NAMALWA (cell line): ENCODE results near the gene GUCY1B1.
A peak's percentile ranks its signal among the peaks of the same experiment; 100 is the strongest.
"Not testable (repeated sequence)": the region's sequence is repeated elsewhere in the genome, so short reads cannot be mapped to it uniquely, and the experiment has no call there.

Experiments
- DNase-seq: peaks from one replicate; pipeline ENCODE4 v3.0.0-alpha.2; 2015; ENCODE audit warnings: low spot score

GUCY1B1 gene

DNA sequence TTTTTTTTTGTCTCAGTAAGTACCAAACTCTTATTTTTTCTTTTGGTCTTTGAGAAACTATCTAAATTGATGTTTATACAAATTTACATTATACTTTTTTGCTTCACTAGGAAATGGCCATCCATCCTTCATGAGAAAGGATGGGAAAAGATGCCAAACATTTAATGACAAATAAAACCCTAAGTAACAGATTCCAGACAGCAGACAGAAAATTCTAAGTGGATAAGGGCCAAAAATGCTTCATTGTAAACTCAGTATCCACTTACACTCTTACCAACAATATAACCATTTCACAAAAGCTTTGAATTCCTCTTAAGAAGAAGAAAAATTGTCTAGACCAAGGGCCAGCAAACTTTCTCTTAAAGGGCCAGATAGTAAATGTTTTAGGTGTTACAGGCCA lies 3.5 kb downstream of the GUCY1B1 start:
- DNase-seq: no peak

DNA sequence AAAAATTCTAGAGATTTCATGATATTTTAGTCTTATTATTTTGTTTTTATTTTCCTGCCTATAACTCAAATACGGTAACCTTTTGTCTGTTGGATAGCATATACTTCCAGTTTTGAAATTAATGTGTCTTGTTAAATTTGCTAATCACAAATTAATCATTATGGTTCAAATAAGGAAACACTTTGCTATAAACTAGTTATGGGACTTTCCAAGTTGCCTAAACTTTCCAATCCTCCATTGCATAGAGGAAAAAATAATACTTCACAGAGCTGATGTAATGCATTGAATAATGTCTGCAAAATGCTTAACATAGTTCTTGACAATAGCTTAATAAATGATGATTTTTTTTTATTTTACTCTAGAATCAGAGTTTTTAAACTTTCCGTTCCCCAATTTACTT lies 4.7 kb downstream of the GUCY1B1 start:
- DNase-seq: no peak

DNA sequence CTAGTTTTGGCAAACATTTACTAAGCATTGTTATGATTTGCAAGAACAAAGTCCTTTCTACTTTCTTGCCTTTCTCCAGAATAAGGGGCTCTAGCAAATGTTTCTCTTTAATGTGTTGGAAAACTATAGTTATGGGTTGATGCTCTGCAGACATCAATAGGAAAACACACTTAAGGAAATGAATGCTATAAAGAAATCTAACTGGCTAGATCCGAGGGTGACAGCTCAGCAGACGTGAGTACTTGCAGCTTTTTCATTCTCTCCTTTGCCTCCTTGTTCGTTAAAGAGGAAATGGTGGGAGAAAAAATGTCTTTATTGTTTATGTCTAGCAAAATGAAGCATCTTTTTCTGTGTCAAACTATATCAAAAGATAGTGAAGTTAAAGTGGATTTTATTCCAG lies 6.3 kb downstream of the GUCY1B1 start:
- no peak for DNase-seq

DNA sequence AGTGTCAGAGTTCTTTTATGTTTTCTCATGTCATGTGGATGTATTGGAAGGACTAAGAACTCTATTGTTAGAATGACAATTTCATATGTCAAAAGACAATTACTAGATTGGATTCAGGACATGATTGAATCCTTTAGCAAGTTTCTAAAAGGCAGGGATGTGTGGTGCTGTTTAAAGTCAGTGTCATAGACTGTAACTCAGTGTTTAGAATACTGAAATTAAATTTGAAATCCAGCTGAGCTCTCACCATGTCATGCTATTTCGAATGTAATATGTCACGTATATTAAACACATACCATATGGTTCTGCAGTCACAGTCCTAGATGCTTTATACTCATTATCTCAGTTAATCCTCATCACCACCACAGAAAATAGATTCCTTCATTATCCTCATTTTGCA lies 7.8 kb downstream of the GUCY1B1 start:
- DNase-seq: no peak

DNA sequence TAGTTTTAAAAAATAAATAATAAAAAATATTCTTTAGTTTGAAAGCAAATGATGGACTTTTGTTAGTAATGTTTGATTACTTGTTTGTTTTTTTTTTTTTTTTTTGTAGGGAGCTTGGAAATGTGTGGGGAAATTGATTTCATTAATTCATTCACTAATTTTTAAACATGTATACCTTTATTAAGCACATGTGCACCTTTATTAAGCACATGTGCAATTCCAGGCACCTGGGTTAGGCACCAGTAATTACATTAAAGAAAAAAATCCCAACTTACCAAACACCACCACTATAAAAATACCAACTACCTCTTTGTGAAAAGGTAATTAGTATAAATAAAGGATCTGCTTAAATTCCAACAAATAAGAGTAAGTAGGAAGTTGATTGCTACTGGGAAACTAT lies 9.5 kb downstream of the GUCY1B1 start:
- DNase-seq: no peak

DNA sequence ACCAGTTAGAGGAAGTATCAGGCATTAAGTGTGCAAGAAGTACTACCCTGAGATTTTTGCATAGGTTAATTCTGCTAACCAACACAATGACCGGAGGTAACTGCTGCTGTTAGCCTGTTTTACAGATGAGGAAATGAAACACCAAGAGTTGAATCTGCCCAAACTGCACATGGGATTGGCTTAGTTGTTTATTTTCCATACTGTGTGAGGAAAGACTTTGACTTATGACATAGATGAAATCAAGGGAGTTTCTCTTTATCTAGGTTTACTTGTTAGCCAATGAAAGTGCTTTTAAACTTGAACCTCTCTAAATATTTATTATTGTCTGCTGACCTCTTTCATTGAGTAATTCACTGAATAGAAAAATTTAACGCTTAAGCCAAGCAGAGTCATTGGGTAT lies 10.3 kb downstream of the GUCY1B1 start:
- no peak for DNase-seq

DNA sequence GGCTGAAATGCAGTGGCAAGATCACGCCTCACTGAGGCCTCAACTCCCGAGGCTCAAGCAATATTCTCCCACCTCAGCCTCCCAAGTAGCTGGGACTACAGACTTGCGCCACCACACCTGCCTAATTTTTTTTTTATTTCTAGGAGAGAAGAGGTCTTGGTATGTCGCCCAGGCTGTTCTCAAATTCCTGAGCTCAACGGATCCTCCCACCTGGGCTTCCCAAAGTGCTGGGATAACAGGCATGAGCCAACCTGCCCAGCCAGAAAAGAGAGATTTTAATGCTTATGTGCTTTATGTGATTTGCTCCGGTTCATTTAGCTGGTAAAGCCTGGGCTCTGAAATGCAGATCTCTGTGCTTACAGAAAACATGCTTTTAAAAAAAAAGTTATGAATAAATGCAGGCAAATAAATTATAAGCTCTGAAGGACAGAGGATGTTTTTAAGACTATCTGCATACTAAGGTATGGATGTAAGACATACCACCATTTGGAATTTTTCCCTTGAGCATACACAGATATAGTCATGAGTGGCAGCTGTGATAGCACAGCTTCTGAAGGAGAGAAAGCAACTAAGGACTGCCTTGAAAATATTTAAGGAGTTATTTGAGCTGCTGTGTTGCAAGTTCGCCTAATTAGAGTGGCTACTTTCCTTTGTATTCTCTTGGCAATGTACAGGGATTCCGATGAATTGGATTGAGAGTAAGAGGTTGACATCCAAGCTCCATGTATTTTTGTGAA lies 13.8 kb downstream of the GUCY1B1 start:
- no peak for DNase-seq

DNA sequence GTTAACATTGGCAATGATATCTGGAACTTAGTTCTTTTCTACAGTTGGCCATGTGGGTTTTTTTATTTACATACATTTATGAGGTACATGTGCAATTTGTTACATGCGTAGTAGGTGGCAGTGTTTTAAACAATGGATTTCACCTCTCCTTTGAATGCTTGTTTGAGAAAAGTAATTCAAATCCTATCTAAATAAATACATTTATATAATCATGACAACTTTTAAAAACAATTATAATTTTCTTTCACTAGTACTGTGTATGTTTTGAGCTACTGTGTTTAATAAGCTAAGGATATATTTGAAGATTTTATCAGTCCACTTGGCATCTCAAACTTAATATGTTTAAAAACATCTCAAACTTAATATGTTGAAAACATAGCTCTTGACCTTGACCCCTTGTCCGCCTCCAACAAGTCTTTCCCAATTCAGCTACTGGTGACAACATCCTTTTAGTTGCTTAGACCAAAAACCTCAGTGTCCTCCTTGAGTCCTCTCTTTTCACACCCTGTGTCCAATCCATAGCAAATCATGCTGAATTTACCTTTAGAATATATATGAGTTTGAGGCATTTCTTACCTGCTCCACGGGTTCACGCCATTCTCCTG lies 14.5 kb downstream of the GUCY1B1 start:
- DNase-seq: no peak

DNA sequence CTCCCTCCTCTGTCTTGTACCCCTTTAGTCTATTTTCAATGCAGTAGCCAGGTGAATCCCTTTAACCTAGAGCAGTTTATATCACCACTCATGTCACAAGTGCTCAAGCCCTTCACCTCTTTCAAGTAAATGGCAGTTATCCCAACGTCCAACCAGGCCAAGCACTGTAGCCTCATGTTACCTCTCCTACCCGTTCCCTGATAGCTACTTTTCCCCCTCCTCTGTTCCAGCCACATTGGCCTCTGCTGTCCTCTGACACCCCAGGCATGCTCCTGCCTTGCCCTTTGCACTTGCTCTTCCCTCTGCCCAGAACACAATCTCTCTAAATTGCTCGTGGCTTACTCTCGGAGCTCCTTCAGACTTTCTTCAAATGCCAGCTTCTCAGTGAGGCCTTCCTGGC lies 15.2 kb downstream of the GUCY1B1 start:
- DNase-seq: no peak

DNA sequence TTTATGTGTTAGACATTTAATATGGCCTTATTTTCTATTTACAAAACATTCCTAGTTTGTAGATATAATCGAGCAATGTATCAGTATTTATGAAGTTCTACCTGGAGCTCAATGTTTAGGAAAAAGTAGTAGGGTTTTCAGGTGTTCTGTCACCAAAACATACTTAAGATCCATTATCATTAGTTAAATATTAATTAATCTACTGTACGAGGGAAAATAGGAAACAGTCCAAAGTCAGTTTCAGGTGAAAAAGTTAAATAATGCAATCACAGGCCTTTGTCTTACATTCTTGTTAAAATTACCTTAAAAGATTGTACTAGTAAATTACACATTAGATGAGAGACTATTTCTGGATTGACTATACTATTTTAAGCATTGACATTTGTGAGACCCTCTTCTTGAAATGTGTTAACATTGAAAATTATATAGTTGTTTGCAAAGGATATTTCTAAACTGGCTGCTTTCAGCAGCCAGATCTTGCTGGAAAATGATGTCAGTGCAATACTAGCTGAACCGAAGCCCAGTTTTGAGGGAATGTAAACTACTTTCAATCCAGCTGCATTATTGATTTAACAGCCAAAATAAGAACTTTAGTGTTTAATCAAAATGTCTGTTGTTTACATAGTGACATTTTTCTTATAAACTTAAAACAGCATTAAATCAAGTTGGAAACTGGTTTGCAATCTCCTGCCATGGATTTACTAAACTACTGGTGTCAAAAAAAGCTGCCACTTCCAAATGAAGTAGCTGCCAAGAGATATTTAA lies 19.3 kb downstream of the GUCY1B1 start:
- DNase-seq: no peak

DNA sequence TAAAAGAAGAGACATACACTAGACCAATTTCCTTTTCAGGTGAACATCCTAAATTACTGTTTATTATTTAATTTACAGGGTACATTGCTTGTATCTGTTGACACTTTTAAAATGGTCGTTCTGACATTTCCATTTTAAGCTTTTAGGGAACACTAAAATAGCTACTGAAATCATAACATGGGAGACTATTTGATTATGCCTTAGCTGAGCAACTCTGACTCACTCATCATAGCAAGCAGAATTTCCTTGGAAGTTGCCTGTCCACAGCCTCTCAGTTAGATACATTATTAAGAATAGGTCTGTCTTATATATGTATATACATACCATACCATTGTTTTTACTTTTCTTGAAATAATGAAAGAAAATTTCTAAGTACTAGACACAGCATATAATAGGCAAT lies 22.0 kb downstream of the GUCY1B1 start:
- no peak for DNase-seq

DNA sequence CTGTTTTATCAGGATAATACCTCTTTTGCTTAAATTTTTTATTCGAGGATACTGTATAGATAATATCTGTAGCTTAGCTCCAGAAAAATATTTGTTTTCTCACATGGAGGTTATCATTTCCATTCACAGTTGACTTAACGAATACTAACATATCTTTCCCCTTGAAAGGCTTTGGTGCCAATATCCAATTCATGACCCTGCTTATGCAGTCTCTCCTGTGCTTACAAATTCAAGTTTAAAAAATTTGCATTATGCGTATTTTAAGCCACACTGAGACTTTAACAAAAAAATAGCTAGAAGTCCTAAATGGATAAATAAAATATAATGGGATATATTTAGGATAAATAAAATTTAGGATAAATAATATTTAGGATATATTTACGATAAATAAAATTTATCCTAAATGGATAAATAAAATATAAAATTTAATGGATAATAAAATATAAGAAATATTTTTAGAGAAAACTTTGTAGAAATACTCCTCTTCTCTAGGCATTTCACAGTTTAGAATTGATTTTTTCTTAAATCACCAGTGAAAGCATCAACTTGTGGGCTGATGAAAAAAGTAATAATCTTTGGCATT lies 22.5 kb downstream of the GUCY1B1 start:
- DNase-seq: no peak

DNA sequence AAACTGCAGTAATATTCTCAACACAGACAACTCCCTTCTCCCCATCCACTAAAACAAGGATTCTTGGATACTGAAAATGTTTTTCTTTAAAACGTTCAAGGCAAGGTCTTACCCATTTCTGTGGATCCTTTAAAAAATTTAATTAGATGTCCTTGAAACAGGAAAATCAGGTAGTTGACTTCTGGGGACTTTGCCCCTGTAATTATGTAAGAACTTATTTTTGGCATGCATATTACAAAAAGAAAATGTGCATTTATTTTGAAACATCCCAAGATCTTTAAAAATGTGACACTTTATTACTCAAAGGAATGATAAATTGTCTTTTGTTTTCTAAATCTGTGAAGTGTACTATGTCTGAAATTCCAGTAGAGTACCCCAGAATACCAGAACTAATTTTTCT lies 25.8 kb downstream of the GUCY1B1 start:
- DNase-seq: no peak

DNA sequence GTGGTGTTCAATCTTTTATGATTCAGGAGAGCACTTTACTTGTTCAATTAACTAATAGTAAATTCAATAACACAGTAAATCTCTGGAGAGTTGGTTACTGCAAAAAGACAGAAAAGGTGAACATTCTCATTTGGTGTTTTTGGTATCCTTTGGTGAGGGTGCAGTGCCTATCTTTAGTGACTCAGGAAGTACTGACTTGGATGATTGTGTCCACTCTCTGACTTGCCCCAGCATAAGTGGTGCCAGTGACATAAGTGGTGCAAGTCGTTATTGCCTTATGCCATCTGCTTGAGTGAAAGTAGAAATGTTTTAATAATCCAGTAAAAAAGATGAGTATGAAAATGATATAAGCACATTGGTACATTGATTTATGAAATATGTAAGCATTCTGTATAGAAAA lies 27.0 kb downstream of the GUCY1B1 start:
- no peak for DNase-seq

DNA sequence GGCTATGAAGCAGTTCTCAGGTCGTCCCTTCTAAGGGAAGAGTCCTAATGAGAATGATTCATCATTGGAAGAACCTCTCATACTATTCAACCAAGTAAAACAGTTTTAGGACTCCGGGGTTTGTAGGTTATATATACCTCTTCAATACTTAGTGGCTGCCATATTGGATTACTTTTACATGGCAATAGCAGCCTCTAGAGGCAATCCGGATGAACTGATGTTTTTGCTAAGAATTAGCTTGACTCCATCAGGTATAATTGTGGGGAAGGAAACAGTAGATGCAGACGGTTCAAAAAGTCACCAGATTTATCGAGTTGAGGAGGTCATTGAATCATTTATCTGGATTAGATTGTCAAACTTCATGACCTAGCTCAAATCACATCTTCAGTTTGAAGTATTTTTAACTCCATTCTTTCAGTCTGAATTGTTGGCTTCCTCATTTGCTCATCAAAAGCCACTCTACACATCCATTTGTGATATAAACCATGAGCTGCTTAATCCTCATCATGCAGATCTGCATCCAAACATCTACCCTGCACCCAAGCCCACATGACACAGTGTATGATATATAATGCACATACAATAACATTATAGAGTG lies 28.4 kb downstream of the GUCY1B1 start:
- DNase-seq: peak; percentile 66

DNA sequence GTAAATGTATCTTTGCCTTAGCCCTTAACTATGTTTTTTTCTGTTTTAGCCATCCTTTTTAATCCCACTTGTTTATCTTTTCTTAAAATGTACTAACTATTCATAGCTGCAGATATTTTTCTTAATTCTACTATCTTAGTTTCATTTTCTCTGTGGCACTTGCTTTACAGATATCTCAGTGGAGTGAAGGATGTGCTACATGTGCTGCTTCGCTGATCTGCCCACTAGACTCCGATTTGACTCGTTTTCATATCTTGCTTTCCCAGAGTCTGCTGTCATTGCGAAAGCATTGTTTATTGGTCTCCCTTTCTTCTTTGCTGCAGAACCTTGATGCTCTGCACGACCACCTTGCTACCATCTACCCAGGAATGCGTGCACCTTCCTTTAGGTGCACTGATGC lies 30.6 kb downstream of the GUCY1B1 start:
- DNase-seq: no peak

DNA sequence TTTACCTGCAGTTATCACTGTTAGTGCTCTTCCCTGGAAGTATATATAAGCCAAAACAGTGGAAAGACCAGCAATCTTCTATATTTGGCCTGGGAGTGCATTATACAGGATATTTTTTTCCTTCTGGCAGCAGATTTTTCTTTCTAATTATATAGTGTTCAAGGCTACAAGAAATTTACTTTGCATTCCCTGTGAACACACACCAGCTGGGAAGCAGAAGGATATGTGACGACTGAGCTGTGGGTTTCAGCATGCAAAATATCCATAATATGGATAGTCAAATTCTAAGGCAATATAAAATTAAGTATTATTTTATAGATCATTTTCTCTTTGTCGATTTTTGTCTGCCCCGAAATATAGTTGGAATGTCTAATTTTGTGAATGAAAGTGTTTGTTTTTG lies 31.2 kb downstream of the GUCY1B1 start:
- no peak for DNase-seq

DNA sequence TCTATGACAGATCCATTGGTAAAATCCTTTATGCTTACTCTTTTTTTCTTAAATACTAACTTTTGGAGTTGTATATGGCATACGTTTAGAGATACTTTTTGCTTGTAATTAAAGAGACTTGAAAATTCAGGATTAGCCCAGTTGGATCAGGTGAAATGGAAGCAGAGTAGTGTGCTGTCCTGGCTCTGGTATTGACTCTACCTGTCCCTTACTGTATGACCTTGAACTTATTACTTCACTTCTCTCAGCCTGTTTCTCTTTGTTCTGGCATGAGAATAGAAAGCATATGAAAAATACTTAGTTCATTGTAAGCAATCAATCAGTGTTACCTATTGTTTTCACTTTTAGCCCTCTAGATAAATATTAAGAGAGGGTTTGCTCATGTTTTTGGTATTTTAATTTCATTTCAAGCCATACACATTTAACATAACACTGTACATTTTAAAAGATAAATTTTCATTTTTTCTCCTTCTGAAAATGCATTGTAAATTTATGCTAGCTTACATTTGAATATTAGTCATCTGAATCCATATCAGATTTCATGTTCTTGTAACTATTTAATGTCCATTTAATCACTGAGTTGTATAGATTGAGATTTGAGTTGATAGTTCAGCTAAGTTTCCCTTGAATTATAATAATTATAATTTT lies 35.9 kb downstream of the GUCY1B1 start:
- no peak for DNase-seq

DNA sequence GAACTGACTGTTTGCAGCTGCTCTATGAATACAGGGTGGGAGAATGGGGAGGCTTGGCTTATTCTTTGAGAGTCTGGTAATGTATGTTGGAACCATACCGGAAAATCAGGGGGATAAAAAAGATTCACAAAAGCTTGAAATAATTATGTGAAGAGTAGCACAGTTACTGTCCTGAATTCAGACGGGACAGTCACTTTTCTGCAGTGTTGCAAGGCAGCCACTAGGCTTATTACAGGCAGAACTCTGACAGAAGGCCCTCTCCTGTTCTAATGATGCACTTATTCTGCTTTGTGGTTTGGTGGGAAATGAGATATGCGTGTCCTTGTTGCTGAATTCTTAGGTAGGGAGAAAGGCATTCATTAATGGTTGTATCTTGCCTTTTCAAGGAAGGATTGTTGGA lies 37.2 kb downstream of the GUCY1B1 start:
- DNase-seq: peak; percentile 42

DNA sequence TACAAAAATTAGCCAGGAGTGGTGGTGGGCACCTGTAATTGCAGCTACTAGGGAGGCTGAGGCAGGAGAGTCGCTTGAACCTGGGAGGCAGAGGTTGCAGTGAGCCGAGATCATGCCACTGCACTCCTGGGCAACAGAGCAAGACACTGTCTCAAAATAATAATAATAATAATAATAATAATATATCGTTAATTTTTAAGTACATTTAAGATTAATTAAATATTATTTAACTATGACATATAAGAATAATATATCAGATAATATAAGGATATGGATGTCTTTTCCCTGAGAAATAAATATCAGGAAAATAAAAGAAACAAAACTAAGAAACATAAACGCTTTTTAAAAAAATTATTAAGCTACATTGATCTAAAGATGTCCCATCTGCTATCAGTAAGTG lies 38.8 kb downstream of the GUCY1B1 start:
- not testable (repeated sequence) for DNase-seq

DNA sequence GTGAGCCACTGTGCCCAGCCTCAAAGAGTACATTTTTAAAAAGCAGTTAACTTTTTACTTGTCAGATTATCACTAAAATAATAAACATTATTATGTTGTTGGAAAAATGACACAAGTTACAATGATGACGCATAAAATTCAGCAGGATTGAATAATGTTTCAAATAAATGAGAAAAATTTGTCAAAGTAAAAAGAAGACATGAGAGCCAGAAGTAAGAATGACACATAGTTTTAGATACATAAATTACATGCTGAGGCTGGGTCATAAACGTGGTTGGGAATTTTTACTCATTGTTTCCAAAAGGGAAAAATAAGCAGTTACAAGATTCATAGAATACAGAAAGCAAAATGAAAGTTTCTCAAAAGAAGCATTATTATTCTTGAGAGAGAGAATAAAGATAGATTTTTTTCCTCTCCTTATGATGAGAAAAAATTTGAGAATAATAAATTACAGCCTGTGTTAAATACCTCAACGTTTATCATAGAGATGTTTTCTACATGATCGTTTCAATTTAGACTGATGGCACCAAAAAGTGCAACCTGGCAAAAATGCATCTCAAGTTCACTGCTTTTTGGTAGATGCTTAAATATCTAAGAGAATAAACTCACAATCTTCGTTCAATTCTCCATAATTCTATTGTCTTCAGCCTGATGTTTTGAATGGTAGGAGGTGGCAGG lies 40.4 kb downstream of the GUCY1B1 start:
- DNase-seq: no peak

DNA sequence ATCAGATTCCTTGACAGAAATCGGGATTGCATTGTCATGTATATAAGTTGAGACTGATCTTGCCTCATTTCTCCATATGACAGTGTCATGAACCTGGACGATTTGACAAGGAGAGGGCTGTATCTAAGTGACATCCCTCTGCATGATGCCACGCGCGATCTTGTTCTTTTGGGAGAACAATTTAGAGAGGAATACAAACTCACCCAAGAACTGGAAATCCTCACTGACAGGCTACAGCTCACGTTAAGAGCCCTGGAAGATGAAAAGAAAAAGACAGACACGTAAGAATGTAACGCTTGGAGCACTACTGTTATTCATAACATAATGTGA lies 40.9 kb downstream of the GUCY1B1 start:
- no peak for DNase-seq
